Coronary artery (tissue), 2 donors: Measurements from ENCODE around the gene ITGB3.
A peak's percentile ranks its signal among the peaks of the same experiment; 100 is the strongest.

Experiments used
- DNase-seq: peaks from one replicate; pipeline ENCODE4 v3.0.0-alpha.2; 2017; ENCODE audit warnings: low spot score
- H3K27ac ChIP-seq, 2 donors: fragments of 200-600 bp; sonication (generic); one replicate each; pipeline ENCODE4 v1.5.1; 2016 to 2019
- H3K4me3 ChIP-seq: fragments of 200-600 bp; sonication (generic); 2 replicates; pipeline ENCODE4 v1.5.1; 2016; ENCODE audit warnings: mild to moderate bottlenecking, moderate library complexity
- TF ChIP-seq, protein P1 (sequence below): fragments of 200-600 bp; sonication (generic); IDR thresholded peaks from one replicate; pipeline ENCODE4 v1.5.1; 2019; ENCODE audit warnings: antibody characterized with exemption

The ITGB3 gene

GRCh38 chr17:47299239-47299910 is 45.7 kb downstream of the ITGB3 start:
- DNase-seq, result peak; percentile 72
- H3K4me3 ChIP-seq, result no peak overlapping the region
- peak overlapping the region in 1 of 2 donors; percentile 33 for H3K27ac ChIP-seq
- TF ChIP-seq, protein P1, sequence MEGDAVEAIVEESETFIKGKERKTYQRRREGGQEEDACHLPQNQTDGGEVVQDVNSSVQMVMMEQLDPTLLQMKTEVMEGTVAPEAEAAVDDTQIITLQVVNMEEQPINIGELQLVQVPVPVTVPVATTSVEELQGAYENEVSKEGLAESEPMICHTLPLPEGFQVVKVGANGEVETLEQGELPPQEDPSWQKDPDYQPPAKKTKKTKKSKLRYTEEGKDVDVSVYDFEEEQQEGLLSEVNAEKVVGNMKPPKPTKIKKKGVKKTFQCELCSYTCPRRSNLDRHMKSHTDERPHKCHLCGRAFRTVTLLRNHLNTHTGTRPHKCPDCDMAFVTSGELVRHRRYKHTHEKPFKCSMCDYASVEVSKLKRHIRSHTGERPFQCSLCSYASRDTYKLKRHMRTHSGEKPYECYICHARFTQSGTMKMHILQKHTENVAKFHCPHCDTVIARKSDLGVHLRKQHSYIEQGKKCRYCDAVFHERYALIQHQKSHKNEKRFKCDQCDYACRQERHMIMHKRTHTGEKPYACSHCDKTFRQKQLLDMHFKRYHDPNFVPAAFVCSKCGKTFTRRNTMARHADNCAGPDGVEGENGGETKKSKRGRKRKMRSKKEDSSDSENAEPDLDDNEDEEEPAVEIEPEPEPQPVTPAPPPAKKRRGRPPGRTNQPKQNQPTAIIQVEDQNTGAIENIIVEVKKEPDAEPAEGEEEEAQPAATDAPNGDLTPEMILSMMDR, result no peak

GRCh38 chr17:47300718-47301117 is 47.1 kb downstream of the ITGB3 start:
- DNase-seq, result peak; percentile 21
- no peak overlapping the region for H3K27ac ChIP-seq
- TF ChIP-seq, protein P1, result no peak
- no peak overlapping the region for H3K4me3 ChIP-seq

GRCh38 chr17:47301161-47301560 is 47.5 kb downstream of the ITGB3 start:
- Histone ChIP-seq H3K4me3 (no peak overlapping the region), H3K27ac (no peak overlapping the region)
- DNase-seq, result no peak
- TF ChIP-seq, protein P1, result no peak

DNA sequence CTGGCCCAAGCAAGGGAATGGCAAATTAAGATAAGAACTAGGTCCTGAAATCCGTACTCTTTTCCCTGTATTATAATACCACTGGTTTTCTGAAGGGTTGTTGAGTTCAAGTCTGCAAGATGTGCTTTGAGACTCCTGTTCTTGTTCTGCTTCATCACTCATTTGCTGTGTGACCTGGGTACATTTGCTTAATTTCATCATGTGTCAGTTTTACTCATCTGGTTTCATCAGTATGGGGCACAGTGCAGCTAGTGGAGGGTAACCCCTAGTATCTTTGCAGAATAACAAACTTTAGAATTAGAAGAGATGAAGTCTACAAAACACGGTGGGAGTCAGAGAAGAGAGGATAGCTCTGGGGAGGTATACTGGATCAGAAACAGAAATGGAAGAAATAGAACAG is 48.2 kb downstream of the ITGB3 start:
- H3K27ac ChIP-seq, result no peak overlapping the region
- TF ChIP-seq, protein P1, result no peak
- DNase-seq, result no peak
- no peak overlapping the region for H3K4me3 ChIP-seq

DNA sequence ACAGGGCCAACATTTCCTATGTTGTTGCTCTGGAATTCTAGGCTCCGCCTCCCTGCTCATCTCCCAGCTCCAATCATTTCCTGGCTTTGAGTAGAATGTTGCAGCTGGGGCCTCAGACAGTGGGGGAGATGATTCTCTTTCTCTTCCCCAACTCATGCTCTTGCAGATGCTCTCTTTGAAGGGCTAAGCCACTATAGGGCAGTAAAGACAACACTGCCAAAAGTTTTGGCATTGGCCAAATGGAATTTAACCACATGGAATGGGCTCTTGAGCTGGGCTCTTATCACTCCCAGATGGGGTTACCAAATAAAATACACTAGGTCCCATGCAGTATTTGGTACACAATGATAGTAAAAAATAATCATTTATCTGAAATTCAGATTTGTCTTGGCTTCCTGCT is 50.6 kb downstream of the ITGB3 start:
- Histone ChIP-seq H3K27ac (peak overlapping the region in 1 of 2 donors; percentile 36), H3K4me3 (no peak overlapping the region)
- no peak for DNase-seq
- TF ChIP-seq, protein P1, result no peak

GRCh38 chr17:47305302-47305923 is 51.8 kb downstream of the ITGB3 start:
- TF ChIP-seq, protein P1, result no peak
- H3K4me3 ChIP-seq, result no peak overlapping the region
- H3K27ac ChIP-seq, result peak overlapping the region; percentile 49 to 86
- DNase-seq, result peak; percentile 68

DNA sequence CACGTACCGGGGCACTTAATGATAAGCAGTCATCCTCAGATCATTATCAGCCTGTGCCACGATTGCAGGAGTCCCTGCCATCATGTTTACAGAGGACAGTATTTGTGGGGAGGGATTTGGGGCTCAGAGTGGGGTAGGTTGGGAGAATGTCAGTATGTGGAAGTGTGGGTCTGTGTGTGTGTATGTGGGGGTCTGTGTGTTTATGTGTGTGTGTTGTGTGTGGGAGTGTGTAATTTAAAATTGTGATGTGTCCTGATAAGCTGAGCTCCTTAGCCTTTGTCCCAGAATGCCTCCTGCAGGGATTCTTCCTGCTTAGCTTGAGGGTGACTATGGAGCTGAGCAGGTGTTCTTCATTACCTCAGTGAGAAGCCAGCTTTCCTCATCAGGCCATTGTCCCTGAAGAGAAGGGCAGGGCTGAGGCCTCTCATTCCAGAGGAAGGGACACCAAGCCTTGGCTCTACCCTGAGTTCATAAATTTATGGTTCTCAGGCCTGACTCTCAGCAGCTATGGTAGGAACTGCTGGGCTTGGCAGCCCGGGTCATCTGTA is 56.6 kb downstream of the ITGB3 start:
- TF ChIP-seq, protein P1, result no peak
- peak; percentile 26 for DNase-seq
- H3K27ac ChIP-seq, result peak overlapping the region in 1 of 2 donors; percentile 31
- no peak overlapping the region for H3K4me3 ChIP-seq
